Fibroblast of skin of right quadriceps (primary cell): ENCODE data around the gene MT1B.
"Not testable (repeated sequence)": the region's sequence is repeated elsewhere in the genome, so short reads cannot be mapped to it uniquely, and the experiment has no call there.

Experiments used
- DNase-seq: peaks from one replicate; pipeline ENCODE4 v3.0.0-alpha.2; 2013

Gene MT1B

GRCh38 chr16:56669840-56670619 is 18.3 kb downstream of the MT1B start:
- no peak for DNase-seq

GRCh38 chr16:56670620-56670934 is 18.9 kb downstream of the MT1B start:
- no peak for DNase-seq

- peak; percentile 9 for DNase-seq
These were observed 20.0 kb downstream of the MT1B start for GRCh38 chr16:56671691-56672090.

GRCh38 chr16:56672171-56672570 is 20.5 kb downstream of the MT1B start:
- not testable (repeated sequence) for DNase-seq

- DNase-seq = peak; percentile 40
These were observed 21.3 kb downstream of the MT1B start for GRCh38 chr16:56672761-56673536.

- peak; percentile 30 for DNase-seq
These were observed 22.2 kb downstream of the MT1B start for GRCh38 chr16:56673921-56674320.

- DNase-seq = not testable (repeated sequence)
These were observed 22.9 kb downstream of the MT1B start for GRCh38 chr16:56674570-56674969.

GRCh38 chr16:56675685-56676210 is 24.1 kb downstream of the MT1B start:
- DNase-seq = no peak

- DNase-seq = no peak
These were observed 25.8 kb downstream of the MT1B start for GRCh38 chr16:56677474-56677873.

- DNase-seq = no peak
These were observed 27.5 kb downstream of the MT1B start for GRCh38 chr16:56679078-56679730.

- no peak for DNase-seq
These were observed 28.1 kb downstream of the MT1B start for GRCh38 chr16:56679818-56680217.

- DNase-seq = peak; percentile 92
These were observed 30.4 kb downstream of the MT1B start, which contains the start of gene MT1X for GRCh38 chr16:56681939-56682702. MT1X (plus strand) TSS chr16:56682470; CDS start chr16:56682541, 71 bp downstream.

GRCh38 chr16:56682703-56683397 is 31.2 kb downstream of the MT1B start:
- no peak for DNase-seq

- DNase-seq = no peak
These were observed 31.9 kb downstream of the MT1B start for GRCh38 chr16:56683424-56684172.

- DNase-seq = no peak
These were observed 32.7 kb downstream of the MT1B start for GRCh38 chr16:56684256-56684925.

GRCh38 chr16:56684926-56685590 is 33.4 kb downstream of the MT1B start:
- no peak for DNase-seq

GRCh38 chr16:56686758-56687157 is 35.1 kb downstream of the MT1B start:
- no peak for DNase-seq

- no peak for DNase-seq
These were observed 37.1 kb downstream of the MT1B start for GRCh38 chr16:56688762-56689161.

GRCh38 chr16:56689171-56689570 is 37.5 kb downstream of the MT1B start:
- DNase-seq = no peak
